Epithelial cell of esophagus (primary cell): ENCODE results near the gene FUNDC2.
"Not testable (repeated sequence)": the region's sequence is repeated elsewhere in the genome, so short reads cannot be mapped to it uniquely, and the experiment has no call there.

Experiments used
- DNase-seq: peaks from one replicate; pipeline ENCODE4 v3.0.0; 2010; ENCODE audit warnings: low read depth
- H3K4me3 ChIP-seq: 2 replicates; pipeline ENCODE4 v1.5.1; 2011; ENCODE audit warnings: mild to moderate bottlenecking, low read length, control low read depth
- CTCF ChIP-seq: IDR thresholded peaks from 2 replicates; pipeline ENCODE4 v1.5.1; 2011; ENCODE audit warnings: low read depth, mild to moderate bottlenecking, low read length, control low read depth, inconsistent platforms; ENCODE audit not compliant: insufficient read depth; ENCODE audit errors: missing control alignments

Gene FUNDC2

GRCh38 chrX:155005190-155005589 lies 21.5 kb upstream of the FUNDC2 start:
- TF ChIP-seq CTCF, result no peak
- H3K4me3 ChIP-seq, result no peak overlapping the region
- no peak for DNase-seq

- not testable (repeated sequence) for H3K4me3 ChIP-seq, DNase-seq
These were observed 20.3 kb upstream of the FUNDC2 start for GRCh38 chrX:155006379-155006778.

GRCh38 chrX:155006913-155007671 lies 19.6 kb upstream of the FUNDC2 start:
- not testable (repeated sequence) for H3K4me3 ChIP-seq, DNase-seq

GRCh38 chrX:155008578-155008977 lies 18.1 kb upstream of the FUNDC2 start:
- H3K4me3 ChIP-seq, result not testable (repeated sequence)

GRCh38 chrX:155009994-155010472 lies 16.6 kb upstream of the FUNDC2 start:
- no peak overlapping the region for H3K4me3 ChIP-seq
- TF ChIP-seq CTCF, result no peak
- DNase-seq, result no peak

More at GRCh38 chrX:155008578-155008977, 18.1 kb upstream of the FUNDC2 start:
- DNase-seq, result not testable (repeated sequence)

GRCh38 chrX:155020591-155020990 lies 6.1 kb upstream of the FUNDC2 start:
- DNase-seq, result no peak
- H3K4me3 ChIP-seq, result no peak overlapping the region
- no peak for TF ChIP-seq CTCF

GRCh38 chrX:155022585-155022984 lies 4.1 kb upstream of the FUNDC2 start, which contains the start of gene F8:
F8 (minus strand) TSS chrX:155022723; CDS start chrX:155022552, 171 bp downstream.
- DNase-seq, result no peak
- H3K4me3 ChIP-seq, result no peak within 1 kb of the TSS
- TF ChIP-seq CTCF, result no peak

GRCh38 chrX:155023907-155024833 lies 2.5 kb upstream of the FUNDC2 start:
- DNase-seq, result no peak
- TF ChIP-seq CTCF, result no peak

More at GRCh38 chrX:155023907-155024833, 2.5 kb upstream of the FUNDC2 start:
- H3K4me3 ChIP-seq, result no peak overlapping the region
